Measurements from ENCODE around the gene FRMD1. TPM values are rescaled to one million over a fixed set of nuclear protein-coding genes. Genes with fewer than 3 reads are reported as not detected.

FRMD1 gene
- total RNA-seq: 10 to 100 TPM in 3 of 4 donors, 1 to 10 TPM in 1; 9.9 to 14.4 (median 12.5) TPM

DNA sequence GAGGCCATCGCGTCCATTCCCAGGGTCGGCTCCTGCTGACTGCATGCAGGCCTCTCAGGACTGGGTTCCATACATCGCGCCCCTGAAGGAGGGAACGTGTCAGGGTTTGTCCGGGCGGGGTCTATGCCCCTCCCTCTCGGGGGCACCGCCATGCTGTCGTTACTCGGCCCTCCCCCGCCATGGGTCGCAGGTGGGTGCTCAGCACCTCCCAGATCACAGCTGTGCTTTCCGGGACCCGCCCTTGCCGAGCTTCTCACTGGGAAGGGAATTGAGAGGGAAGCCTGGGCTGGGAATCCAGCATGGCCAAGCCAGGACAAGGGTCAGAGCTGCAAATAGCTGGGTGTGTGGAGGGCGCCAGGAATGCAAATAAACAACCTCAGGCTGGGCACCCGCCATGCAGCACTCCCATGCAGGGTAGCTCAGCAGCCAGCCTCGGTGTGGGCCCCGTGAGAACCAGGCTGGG is at the start of gene FRMD1:
FRMD1 (minus strand) TSS at position 270 of the 463 bp plus-strand sequence; CDS start at position 152, 118 bp downstream.
- WGBS, 2 donors: 31 to 52% methylated on average over 19 to 21 of the region's 21 CpGs
- DNase-seq (ENCODE audit: low spot score in 2 of 2): no peak
- peak within 1 kb of the TSS in 2 of 4 donors; percentile 3 to 29 for H3K4me3 ChIP-seq
- no peaks in the 10 kb centered on the region for H3K27me3 ChIP-seq
- peaks cover 0 to 24% (median 5%) of the 10 kb centered on the region in 4 donors for H3K4me1 ChIP-seq
- peak in 1 of 2 donors; percentile 13 for TF ChIP-seq POLR2A (IDR thresholded peaks at IDR 0.05)
- TF ChIP-seq, protein P1, sequence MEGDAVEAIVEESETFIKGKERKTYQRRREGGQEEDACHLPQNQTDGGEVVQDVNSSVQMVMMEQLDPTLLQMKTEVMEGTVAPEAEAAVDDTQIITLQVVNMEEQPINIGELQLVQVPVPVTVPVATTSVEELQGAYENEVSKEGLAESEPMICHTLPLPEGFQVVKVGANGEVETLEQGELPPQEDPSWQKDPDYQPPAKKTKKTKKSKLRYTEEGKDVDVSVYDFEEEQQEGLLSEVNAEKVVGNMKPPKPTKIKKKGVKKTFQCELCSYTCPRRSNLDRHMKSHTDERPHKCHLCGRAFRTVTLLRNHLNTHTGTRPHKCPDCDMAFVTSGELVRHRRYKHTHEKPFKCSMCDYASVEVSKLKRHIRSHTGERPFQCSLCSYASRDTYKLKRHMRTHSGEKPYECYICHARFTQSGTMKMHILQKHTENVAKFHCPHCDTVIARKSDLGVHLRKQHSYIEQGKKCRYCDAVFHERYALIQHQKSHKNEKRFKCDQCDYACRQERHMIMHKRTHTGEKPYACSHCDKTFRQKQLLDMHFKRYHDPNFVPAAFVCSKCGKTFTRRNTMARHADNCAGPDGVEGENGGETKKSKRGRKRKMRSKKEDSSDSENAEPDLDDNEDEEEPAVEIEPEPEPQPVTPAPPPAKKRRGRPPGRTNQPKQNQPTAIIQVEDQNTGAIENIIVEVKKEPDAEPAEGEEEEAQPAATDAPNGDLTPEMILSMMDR (IDR thresholded peaks at IDR 0.05): no peak
- TF ChIP-seq EP300 (IDR thresholded peaks at IDR 0.05): no peak
- H3K27ac ChIP-seq: peak within 1 kb of the TSS; percentile 34 to 79 (median 62)
- no peaks in the 10 kb centered on the region for H3K36me3 ChIP-seq
- H3K9me3 ChIP-seq: no peaks in the 10 kb centered on the region

- DNase-seq (ENCODE audit: low spot score in 2 of 2): no peak
- WGBS, 2 donors: 92 to 96% methylated on average over 17 to 19 of the region's 19 CpGs
Measured at GRCh38 chr6:168128006-168128630, 49.1 kb upstream of the FRMD1 start.

GRCh38 chr6:168127384-168127868 is 48.4 kb upstream of the FRMD1 start:
- Histone ChIP-seq H3K9me3 (no peaks in the 10 kb centered on the region), H3K4me3 (no peak overlapping the region), H3K4me1 (peaks cover 0 to 5% (median 0%) of the 10 kb centered on the region in 4 donors), H3K36me3 (no peaks in the 10 kb centered on the region), H3K27me3 (no peaks in the 10 kb centered on the region), H3K27ac (no peak overlapping the region)
- peak in 1 of 2 donors; percentile 3 for DNase-seq (ENCODE audit: low spot score in 2 of 2)
- TF ChIP-seq POLR2A (IDR thresholded peaks at IDR 0.05): no peak
- no peak for TF ChIP-seq EP300 (IDR thresholded peaks at IDR 0.05)
- TF ChIP-seq, protein P1 (IDR thresholded peaks at IDR 0.05): no peak
- 87 to 90% methylated on average over 9 to 10 of the region's 10 CpGs for whole genome bisulfite sequencing, 2 donors

More at GRCh38 chr6:168128006-168128630, 49.1 kb upstream of the FRMD1 start:
- no peaks in the 10 kb centered on the region for H3K36me3 ChIP-seq
- H3K27me3 ChIP-seq: no peaks in the 10 kb centered on the region
- TF ChIP-seq, protein P1 (IDR thresholded peaks at IDR 0.05): no peak
- no peak for TF ChIP-seq EP300 (IDR thresholded peaks at IDR 0.05)
- no peak for TF ChIP-seq POLR2A (IDR thresholded peaks at IDR 0.05)
- no peaks in the 10 kb centered on the region for H3K9me3 ChIP-seq
- H3K27ac ChIP-seq: no peak overlapping the region
- no peak overlapping the region for H3K4me3 ChIP-seq
- H3K4me1 ChIP-seq: peaks cover 0 to 12% (median 0%) of the 10 kb centered on the region in 4 donors

DNA sequence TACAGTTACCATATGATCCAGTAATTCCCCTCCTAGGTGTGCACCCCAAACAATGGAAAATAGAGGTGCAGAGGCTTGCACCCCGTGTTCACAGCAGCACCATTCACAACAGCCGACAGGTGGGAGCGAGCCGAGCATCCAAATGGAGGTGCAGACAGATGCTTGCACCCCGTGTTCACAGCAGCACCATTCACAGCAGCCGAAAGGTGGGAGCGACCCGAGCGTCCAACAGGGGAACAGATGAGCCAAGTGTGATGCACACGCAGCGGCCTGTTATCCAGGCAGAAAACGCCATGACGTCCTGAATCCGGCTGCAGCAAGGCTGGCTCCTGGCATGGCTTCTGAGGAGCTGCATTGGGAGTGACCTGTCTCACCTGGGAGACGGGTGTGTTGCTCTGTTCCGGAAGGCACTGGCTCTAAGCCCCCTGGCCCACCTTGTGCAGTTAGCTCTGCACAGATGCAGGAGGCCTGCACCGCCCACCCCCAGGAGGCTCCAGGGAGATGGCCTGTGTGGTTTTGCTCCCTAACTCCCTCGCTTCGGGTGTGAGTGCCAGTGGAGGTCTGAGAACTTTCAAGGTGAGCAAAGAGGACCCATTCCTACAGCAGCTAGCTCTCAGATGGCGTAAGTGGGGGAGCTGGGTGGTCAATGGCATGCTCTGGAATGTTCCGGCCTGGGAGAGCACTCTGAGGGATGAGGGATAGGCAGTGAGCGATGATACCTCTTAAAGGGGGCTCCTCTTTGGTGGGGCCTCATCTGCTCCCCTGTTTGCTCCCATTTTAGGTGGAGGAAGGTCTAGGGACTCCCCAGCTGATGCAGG is 47.8 kb upstream of the FRMD1 start:
- Histone ChIP-seq H3K9me3 (no peaks in the 10 kb centered on the region), H3K4me1 (no peaks in the 10 kb centered on the region), H3K27me3 (no peaks in the 10 kb centered on the region), H3K36me3 (no peaks in the 10 kb centered on the region), H3K4me3 (no peak overlapping the region), H3K27ac (no peak overlapping the region)
- WGBS, 2 donors: 90 to 92% methylated on average over 21 to 22 of the region's 22 CpGs
- TF ChIP-seq POLR2A (IDR thresholded peaks at IDR 0.05): no peak
- TF ChIP-seq, protein P1 (IDR thresholded peaks at IDR 0.05): no peak
- TF ChIP-seq EP300 (IDR thresholded peaks at IDR 0.05): no peak
- DNase-seq (ENCODE audit: low spot score in 2 of 2): no peak
